ENCODE data around the gene HOTAIR. TPM values are rescaled to one million over a fixed set of nuclear protein-coding genes. Genes with fewer than 3 reads are reported as not detected.

HOTAIR gene
- total RNA-seq, 1 experiment from 2014 or later: not detected

DNA sequence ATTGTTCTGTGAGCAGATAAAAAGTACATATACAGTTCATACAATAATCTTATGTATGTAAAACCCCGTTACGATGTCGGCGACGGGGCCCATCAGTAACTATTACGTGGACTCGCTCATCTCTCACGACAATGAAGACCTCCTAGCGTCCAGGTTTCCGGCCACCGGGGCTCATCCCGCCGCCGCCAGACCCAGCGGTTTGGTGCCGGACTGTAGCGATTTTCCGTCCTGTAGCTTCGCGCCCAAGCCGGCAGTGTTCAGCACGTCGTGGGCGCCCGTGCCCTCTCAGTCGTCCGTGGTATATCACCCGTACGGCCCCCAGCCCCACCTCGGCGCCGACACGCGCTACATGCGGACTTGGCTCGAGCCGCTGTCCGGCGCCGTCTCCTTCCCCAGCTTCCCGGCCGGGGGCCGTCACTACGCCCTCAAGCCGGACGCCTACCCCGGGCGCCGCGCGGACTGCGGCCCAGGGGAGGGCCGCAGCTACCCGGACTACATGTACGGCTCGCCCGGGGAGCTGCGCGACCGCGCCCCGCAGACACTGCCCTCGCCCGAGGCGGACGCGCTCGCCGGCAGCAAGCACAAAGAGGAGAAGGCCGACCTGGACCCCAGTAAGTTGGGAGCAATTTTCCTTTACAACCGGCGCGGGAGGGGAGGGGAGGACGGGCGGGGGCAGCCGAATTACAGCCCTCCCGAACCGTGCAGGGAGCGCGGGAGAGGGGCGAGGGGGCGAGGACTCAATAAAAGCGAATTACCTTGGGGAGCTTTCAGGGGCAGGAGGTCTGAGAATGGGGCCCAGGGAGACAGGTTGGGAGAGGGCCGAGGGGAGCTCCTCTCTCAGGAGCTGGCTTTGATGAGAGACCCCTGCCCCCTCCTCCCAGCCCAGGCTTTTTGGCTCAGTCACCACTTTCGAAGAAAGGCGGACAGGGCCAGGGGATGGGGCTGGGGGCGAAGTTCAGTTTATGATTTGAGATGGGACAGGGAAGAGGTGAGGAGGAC lies 25.7 kb upstream of the HOTAIR start, which contains the start of gene HOXC9:
Gene HOXC9, plus strand, starts transcription at position 46 of the 999 bp plus-strand sequence. Its CDS starts 28 bp downstream, at position 74.
- DNase-seq (ENCODE audit: low read depth): peak; percentile 47

DNA sequence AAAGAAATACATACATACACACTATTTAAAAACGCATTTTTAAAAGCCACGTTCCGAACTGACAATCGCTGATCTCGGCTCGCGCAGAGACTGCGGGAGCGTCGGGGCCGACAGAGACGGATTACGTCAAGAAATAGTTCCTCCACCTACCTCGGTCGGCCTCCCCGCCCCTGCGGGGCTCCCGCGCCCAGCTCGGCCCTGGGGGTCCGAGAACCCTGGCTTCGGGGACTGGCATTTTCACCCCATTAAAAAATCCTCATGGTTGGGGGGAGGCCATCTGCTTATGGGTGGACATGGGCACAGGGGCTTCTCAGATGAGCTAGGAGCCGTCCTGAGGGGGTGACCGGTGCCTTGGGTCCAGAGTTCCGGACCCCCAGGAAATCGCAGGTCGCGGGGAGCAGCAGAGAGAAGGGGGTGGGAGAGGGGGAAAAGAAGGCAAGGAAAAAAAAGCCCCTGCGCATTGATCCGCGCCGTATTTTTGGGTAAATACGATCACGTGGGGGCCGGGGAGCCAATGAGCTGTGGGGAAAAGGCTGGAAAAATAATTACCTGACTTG lies 24.9 kb upstream of the HOTAIR start:
- peak; percentile 82 for DNase-seq (ENCODE audit: low read depth)

DNA sequence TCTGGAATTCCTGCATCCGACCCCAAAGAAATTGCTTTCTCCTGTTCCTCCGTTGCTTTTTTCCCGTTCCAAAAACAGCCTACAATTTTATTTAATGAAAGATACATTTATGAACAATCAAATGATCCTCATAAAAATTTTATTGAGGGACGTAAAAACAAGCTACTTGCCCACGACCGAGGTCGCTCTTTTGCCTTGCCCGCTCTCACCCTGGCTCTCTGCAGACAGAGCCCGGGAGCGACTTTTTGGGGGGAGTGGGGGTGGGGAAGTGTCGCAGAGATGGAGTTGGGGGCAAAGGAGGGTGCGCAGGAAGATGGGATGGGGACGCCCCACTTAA lies 24.1 kb upstream of the HOTAIR start:
- no peak for DNase-seq (ENCODE audit: low read depth)

DNA sequence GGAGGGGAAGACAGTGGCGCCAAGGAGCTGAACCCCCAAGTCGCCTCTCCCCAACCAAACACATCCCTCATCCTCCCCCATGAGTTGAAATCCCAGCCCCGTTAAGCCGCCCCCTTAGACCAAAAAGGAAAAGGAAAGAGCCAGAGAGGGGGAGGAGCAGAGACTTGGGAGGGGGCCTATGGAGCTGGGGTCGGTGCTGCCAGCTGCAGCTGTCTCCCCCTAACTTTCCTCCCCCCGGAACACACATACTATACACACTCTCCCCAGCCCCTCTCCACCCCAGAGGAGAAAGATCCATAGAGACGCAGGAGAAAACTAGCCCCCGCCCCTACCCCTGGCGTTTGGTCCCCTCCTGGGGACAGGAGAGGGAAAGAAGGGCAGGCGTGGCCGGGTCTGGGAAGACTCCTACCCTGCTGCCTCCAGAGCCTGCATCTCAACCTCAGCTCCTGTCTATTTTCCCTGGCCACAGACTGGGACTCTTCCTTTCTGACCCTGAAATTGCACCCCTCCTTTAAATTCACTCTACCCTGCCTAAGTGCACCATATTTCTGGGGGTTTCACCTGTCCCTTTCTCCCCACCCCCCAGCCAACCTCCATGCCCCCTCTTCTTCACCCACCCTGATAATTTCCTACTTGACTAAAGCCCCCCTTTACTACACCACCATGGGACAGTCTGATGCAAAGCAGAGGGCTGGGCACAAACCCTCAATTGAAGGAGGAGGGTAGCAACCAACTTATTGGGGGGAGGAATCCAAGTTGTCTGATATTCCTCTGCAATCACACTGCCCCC lies 23.6 kb upstream of the HOTAIR start:
- no peak for DNase-seq (ENCODE audit: low read depth)

DNA sequence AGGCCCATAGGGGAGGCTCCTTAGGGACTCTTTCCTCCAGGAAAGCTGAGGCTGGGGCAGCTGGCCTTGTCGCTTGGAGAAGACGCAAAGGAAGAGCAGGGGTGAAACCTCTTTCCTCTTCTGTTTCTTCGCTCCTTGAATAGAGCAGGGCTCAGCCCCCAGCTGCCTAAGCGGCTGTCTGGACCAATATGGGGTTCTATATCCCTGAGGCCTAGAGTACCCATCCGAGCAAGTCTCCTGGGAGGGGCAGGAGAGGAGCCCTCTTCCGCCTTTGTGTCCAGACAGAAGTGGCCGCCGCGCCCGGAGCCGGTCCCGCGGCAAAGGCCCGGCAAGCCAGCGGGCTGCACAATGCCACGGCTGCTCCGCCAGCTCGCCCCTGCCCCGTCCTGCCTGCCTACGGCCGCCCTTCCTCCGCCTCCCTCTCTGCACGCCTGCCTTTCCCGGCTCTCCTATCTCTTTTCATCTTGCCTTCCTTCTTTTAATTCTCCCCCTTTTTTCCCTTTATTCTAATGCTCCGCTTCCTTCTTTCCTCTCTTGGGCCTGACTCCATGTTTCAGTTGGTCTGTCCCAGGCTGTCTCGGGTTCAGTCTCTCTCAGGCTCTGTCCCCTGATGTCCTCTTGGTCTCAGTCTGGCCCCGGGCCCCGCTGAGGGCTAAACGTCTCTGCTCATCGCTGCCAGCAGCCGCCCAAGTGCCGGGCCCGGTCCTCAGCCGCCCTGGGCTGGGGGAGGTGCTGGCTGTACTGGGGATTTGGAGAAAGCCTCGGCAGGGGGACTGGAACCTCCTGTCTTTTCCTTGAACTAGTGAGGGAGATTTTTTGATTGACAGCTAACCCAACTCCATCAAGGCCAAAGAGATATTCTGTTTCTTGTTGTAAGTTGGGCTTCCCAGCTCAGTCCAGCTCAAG lies 22.7 kb upstream of the HOTAIR start:
- DNase-seq (ENCODE audit: low read depth): no peak

DNA sequence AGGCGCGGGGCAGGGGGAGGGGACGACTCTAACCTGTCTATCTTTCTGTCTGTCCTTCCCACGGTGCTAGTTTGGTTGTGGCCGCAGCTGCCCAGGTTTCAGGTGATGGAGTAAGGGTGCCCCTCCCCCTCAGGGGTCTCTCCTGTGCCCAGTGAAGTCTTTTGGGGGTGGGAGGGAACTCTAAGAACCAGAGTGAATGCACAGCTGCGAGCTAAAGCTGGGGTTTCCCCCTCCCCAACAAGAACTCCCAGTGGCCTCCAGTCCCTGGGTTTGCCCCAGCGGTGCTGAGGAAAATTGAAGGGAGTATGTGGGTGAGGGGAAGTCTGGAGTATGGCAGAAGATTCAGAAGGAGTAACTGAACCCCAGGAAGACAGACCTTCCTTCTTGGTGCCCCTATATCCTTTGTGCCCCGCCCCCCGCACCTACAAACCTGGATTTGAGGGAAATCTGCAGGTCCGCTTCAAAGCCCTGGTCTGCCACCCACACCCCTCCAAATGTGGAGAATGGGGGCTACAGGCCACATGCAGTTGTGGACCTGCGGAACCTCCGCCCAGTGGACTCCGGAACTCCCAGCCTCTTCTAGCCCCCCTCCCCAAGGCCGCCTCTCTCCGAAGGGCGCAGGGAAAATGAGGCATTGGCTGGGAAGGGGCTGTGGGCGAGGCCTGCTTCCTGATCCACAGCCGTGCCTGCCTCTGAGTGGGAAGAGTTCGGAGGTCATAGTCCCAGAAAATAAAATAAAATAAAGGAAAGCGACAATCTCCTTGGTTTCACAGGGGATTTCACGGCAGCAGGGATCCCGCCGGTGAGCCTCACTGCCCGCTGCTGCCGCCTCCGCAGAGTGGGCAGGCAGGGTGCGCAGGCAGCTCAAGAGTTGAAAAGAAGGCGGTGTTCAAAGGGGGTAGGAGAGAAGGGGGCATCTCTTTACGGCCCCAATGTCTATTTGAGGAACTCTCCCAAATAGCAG lies 21.8 kb upstream of the HOTAIR start:
- no peak for DNase-seq (ENCODE audit: low read depth)

DNA sequence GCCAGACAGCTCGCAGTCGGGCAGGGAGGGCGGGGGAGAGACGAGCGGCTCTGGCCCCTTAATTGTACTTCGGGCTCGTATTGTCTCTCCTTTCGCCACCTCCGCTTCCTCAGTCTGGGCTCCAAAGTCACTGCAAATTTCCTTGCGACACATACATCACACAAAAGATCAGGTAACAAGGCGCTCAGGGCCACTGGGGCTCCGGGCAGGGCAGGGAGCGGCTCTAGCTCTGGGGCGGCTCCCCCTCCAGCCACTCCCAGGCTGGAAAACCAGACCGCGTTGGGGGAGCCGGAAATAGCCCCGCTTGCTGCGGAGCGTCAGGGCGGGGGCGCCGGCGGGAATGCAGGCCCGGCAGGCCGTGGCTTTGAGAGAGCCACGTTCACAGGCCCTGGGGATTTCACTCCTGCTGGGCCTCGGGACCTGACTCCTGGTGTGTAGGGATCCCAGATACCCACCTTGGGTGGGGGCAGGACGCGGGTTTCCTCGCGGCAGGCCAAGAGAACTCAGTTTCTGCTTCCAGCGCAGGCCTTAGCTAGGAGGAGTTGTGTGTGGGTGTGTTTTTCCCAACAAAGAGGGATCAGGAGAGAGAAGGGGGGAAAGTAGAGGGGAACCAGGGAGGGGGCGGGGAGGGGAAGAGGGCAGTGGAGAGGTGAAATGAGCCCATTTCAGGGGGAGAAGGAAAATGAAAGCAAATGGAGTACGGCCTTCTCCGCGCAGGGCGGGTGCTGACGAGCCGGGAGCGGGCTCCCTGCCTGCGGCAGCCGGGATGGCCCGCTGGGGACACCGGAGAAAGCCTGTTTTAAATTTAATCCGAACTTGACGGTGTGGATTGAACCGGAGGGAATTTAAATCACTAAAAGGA lies 20.9 kb upstream of the HOTAIR start:
- DNase-seq (ENCODE audit: low read depth): peak; percentile 68

DNA sequence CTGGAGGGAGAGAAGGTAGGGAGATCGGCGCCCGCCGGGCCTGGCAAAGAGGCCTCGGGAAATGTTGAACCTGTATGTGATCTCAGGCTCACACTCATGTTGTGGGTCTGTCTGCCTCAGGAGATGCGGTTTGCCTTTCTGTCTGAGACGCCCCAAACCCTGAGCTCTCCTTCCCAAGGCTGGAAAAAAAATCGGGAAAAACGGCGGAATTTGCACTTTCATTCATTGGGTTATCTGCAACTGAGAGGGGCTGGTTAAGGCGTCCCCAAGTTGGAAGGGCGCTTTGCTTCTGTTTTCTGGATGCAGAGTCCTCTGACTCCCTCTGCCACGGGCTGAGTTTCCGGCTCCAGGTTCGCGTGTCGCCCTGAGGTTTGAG lies 20.2 kb upstream of the HOTAIR start:
- no peak for DNase-seq (ENCODE audit: low read depth)

DNA sequence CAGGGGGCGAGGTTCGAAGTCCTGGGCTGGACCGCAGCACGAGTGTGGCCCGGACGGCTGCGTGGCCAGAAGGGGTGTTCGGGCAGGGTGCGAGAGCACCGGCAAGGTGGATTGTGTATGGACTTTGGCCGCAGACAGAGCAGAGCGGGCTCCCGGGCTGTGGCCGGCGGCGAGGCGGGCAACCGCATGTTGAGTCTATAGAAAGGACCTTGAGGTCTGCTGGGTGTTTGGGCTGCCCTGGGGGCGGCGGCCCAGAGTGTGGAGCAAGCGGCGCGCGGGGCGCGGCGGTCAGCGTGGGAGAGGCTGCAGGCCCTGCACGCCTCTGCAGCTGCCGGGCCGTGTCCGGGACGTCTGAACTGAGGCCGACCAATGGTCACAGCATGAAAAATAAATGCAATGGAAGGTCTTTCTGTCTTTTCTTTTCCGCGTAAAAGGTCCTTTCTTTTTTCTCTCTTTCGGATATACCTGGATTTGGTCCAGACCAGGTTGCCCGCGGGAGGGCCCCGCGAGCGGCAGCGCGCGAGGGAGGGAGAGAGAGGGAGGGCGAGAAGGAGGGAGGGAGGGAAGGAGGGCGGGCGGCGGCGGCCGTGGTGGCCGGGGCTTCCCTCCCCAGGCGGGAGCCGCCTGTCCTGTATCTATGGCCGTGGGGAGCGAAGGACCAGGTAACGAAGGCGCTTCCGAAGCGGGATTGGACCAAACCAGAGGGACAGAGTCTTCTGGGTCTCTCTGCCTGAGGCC lies 19.7 kb upstream of the HOTAIR start:
- DNase-seq (ENCODE audit: low read depth): peak; percentile 29

DNA sequence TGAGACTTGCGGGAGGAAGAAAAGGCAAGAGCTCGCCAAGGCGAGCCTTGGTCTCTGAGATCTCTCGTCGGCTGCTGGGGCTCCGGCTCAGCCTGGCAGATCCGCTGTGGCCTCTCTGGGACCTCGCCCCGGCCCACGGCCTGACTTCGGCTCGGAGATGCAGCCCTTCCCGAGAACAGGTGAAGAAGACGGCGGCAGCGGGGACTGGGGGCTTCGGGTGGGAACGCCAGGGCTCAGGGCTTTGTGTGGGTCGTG lies 19.2 kb upstream of the HOTAIR start:
- no peak for DNase-seq (ENCODE audit: low read depth)

DNA sequence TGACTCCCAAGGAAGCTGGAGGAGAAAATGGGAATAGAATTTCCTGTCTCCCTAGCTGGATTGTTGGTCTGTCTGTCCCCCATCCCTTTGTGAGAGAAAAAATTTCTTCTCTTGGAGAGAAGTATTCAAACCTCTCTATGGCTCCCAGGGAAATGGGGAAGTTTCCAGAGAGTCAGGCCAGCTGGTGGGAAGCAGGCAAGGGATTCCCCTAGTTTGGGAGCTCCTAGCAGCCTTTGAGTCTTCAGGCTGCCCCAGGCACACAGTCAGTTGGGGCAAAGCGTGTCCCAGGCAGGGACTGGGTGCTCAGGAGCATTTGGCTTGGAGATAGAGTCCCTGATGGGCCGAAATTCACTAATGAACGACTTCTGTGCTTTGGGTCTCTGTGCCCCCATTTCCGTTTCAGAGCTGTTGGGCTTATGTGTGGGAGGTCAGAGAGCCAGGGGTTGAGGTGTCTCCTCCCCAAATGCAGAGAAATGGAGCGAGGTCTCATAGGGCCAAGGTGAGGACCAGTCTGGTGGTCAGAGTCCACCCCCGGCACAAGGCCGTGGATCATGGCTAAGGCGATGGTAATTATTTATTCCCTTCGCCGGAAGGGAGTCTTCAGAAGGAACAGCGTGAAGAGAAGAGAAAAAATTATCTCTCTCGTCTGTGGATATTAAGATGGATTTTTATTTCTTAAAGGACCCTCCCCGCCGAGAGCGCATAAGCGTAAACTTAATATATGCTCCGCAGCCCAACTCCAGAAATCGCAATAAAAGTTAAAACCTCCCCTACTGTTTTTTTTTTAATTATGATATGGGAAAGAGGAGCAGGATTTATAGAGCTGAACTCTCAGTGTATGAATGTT lies 18.6 kb upstream of the HOTAIR start:
- no peak for DNase-seq (ENCODE audit: low read depth)

DNA sequence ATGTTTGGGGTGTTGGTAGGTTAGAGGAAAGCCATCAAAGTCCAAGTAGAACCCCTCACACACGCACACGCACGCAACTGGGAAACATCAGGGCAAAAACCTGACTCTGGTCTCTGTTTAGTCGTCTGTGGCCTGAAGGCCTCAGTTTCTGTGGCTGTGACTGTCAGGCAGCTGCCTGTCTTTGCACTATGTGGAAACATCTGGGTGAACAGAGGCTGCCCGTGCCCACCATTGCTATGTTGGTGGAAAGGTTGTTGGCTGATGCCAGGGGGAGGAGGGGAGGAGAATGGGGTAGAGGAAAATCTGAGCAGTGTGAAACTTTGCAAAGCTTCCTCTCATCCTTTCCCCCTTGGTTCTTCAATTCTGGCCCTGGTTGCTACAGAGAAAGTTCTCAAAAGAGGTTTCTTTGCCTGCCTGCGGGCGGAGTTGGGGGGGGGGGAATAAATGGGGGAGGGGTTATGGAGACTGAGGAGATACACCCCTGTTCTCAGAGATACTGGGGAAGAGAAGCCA lies 17.7 kb upstream of the HOTAIR start:
- DNase-seq (ENCODE audit: low read depth): no peak

DNA sequence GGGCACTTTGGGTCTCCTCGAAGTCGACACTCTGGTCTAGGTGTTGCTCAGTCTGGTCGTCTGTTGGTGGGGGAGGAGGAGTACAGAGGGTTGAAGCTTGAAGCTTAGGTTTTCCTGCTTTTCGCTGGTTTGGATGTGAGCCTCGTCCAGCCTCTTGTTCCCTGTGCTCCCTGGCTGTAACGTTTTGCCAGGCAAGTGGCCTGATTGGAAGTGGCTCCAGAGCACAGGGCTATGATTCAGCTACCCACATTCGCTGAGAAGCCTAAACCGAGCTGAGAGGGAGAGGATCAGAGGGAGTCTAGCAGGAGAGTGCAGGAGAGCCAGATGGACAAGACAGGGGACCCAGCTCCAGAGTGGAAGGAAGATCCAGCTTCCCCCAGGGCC lies 16.3 kb upstream of the HOTAIR start:
- DNase-seq (ENCODE audit: low read depth): no peak

DNA sequence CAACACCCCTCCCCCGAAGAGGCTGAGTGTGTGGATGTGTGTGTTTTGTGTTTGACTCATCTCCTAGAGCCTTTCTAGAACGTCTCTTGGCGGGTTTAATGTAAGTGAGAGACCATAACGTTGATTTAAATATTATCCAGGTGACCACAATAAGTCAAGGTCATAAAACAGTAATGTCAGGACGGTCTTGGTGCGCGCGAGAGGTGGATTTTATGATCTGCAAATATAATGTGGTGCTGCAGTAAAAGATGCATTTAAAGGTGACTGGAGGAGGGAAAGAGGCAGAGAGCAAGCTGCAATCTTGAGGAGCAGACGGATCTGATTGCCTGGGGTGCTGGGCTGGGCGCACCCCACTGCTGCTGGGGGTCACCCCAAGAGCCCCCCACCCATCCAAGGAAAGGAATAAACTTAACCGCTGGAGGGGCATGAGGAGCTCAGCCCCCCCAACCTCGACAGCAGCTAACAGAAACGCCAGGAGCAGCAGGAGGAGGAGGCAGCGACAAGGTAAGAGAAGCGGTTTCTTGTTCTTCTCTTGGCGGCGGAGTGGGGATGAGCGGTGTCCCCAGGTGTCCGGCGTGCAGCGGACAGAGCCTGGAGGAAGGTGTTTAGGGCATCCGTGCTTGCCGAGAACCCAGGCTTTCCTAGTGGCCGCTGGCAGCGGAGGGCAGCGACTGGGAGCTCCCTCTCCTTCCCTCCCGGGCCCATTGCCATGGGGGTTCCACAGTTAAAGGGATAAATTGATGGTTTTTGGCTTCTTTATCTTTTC lies 15.7 kb upstream of the HOTAIR start:
- DNase-seq (ENCODE audit: low read depth): no peak

DNA sequence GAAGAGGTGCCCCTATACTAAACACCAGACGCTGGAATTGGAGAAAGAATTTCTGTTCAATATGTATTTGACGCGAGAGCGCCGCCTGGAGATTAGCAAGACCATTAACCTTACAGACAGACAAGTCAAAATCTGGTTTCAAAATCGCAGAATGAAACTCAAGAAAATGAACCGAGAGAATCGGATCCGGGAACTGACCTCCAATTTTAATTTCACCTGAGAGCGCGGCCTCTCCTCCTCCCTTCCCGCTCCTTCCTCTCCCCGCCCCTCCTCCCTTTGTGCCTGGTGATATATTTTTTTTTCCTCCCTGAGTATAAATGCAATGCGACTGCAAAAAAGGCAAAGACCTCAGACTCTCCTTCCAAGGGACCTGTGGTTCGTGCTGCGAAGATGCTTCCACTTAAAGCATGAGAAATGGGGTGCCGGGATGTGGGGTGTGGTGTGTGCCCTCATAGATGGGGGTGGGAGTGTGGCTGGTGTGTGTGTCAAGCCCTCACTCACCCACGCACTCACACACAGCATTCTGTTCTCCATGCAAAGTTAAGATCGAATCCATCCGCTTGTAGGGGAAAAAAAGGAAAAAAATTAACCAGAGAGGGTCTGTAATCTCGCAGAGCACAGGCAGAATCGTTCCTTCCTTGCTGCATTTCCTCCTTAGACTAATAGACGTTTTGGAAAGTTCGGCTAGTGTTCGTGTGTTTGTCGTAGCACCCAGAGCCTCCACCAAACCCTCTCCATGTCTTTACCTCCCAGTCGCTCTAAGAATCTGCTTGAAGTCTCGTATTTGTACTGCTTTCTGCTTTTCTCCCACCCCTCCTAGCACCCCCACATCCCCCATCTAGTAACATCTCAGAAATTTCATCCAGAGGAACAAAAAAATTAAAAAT lies 14.7 kb upstream of the HOTAIR start:
- peak; percentile 63 for DNase-seq (ENCODE audit: low read depth)
